NCI-H748 (cell line): ENCODE results near the gene RIN1.
"Not testable (repeated sequence)": the region's sequence is repeated elsewhere in the genome, so short reads cannot be mapped to it uniquely, and the experiment has no call there.

Experiments used
- DNase-seq: peaks from one replicate; lab custom pipeline; 2025; ENCODE audit not compliant: unreplicated experiment; lab: John Stamatoyannopoulos, UW

Gene RIN1

GRCh38 chr11:66336234-66337102 lies at the start of gene RIN1:
Gene RIN1 (minus strand): TSS chr11:66336434. CDS start chr11:66336402, 32 bp downstream.
- DNase-seq, result peak; percentile 45

- peak; percentile 25 for DNase-seq
These were observed 48.1 kb upstream of the RIN1 start for GRCh38 chr11:66384316-66384715.

GRCh38 chr11:66380264-66380663 lies 44.0 kb upstream of the RIN1 start:
- peak; percentile 14 for DNase-seq

GRCh38 chr11:66373690-66374287 lies 37.6 kb upstream of the RIN1 start:
- not testable (repeated sequence) for DNase-seq

GRCh38 chr11:66373265-66373664 lies 37.0 kb upstream of the RIN1 start:
- no peak for DNase-seq

GRCh38 chr11:66371627-66372415 lies 35.6 kb upstream of the RIN1 start, which contains the start of gene SLC29A2:
Gene SLC29A2 (minus strand): TSS chr11:66371760. CDS start chr11:66371591, 169 bp downstream.
- peak; percentile 97 for DNase-seq

- DNase-seq, result no peak
These were observed 33.0 kb upstream of the RIN1 start for GRCh38 chr11:66369073-66369894.

GRCh38 chr11:66368484-66368883 lies 32.2 kb upstream of the RIN1 start:
- no peak for DNase-seq

GRCh38 chr11:66367561-66368312 lies 31.5 kb upstream of the RIN1 start:
- DNase-seq, result no peak

- DNase-seq, result no peak
These were observed 30.7 kb upstream of the RIN1 start for GRCh38 chr11:66366844-66367477.

GRCh38 chr11:66365711-66366619 lies 29.7 kb upstream of the RIN1 start:
- no peak for DNase-seq

- DNase-seq, result no peak
These were observed 28.9 kb upstream of the RIN1 start for GRCh38 chr11:66365166-66365565.

GRCh38 chr11:66363805-66364535 lies 27.7 kb upstream of the RIN1 start:
- peak; percentile 41 for DNase-seq

- no peak for DNase-seq
These were observed 27.0 kb upstream of the RIN1 start for GRCh38 chr11:66363187-66363601.

- DNase-seq, result no peak
These were observed 26.4 kb upstream of the RIN1 start for GRCh38 chr11:66362481-66363147.

GRCh38 chr11:66361502-66361941 lies 25.3 kb upstream of the RIN1 start:
- no peak for DNase-seq
